Stomach (tissue), 4 donors: ENCODE measurements around the gene RAB4B.

Experiments used
- POLR2A ChIP-seq, 4 donors: fragments of 450-650 bp; IDR thresholded peaks; one replicate each; pipeline ENCODE4 v1.6.1; 2016; ENCODE audit warnings: antibody characterized with exemption in 4 of 4, control low read depth in 2 of 4, mild to moderate bottlenecking in 1 of 4, moderate library complexity in 1 of 4
- POLR2AphosphoS5 ChIP-seq, 3 donors: sonication (generic); formaldehyde crosslinking; IDR thresholded peaks; one replicate each; pipeline ENCODE4 v1.6.1; 2016; ENCODE audit warnings: antibody characterized with exemption in 3 of 3
- TF ChIP-seq, protein P1 (sequence below), 7 experiments: fragments of 450-650 bp in 4 of 7; fragments of 200-600 bp in 3 of 7; sonication (generic) in 3 of 7; IDR thresholded peaks; one replicate each; pipeline ENCODE4 v1.5.1; 2016 to 2019; ENCODE audit warnings: antibody characterized with exemption in 7 of 7, control low read depth in 2 of 7, mild to moderate bottlenecking in 1 of 7

DNA sequence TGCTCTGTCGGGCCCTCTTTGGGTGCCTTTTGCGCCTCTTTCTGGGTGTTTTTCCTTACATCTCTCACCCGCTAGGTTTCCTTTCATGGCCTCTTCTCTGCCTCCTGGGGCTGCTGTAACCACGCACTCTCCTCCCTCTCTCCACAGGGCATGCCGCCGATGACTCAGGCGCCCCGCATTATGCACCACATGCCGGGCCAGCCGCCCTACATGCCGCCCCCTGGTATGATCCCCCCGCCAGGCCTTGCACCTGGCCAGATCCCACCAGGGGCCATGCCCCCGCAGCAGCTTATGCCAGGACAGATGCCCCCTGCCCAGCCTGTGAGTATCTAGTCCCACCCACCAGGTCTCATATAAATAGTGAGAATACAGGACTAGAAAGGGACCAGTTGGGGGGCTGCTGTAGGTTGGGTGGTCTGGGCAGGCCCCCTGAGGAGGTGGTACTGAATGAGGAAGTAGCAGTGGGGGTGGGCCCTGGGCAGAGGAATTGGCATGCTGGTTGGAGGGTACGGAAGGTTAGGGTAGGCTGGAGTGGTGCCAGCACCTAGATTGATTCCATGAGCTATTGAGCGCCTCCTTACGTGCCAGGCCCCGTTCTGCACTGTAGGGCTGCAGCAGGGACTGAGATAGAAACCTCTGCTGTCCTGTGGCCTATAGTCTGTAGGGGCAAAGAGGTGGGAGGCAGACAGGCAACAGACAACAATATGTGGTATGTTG is 15.1 kb upstream of the RAB4B start:
- TF ChIP-seq, protein P1, sequence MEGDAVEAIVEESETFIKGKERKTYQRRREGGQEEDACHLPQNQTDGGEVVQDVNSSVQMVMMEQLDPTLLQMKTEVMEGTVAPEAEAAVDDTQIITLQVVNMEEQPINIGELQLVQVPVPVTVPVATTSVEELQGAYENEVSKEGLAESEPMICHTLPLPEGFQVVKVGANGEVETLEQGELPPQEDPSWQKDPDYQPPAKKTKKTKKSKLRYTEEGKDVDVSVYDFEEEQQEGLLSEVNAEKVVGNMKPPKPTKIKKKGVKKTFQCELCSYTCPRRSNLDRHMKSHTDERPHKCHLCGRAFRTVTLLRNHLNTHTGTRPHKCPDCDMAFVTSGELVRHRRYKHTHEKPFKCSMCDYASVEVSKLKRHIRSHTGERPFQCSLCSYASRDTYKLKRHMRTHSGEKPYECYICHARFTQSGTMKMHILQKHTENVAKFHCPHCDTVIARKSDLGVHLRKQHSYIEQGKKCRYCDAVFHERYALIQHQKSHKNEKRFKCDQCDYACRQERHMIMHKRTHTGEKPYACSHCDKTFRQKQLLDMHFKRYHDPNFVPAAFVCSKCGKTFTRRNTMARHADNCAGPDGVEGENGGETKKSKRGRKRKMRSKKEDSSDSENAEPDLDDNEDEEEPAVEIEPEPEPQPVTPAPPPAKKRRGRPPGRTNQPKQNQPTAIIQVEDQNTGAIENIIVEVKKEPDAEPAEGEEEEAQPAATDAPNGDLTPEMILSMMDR (IDR thresholded peaks at IDR 0.05) = no peak
- no peak for TF ChIP-seq POLR2A (IDR thresholded peaks at IDR 0.05)
- TF ChIP-seq POLR2AphosphoS5 (IDR thresholded peaks at IDR 0.05) = no peak
